ENCODE measurements around the gene ZNF579. TPM values are rescaled to one million over a fixed set of nuclear protein-coding genes. Genes with fewer than 3 reads are reported as not detected.

The ZNF579 gene
- polyA plus RNA-seq, 1 donor (not counting 4 experiments of a cell fraction or from before 2014, with no cell fraction given) = 1.5 TPM

GRCh38 chr19:55603115-55603514 is 22.5 kb upstream of the ZNF579 start:
- Histone ChIP-seq H4K20me1 (ENCODE audit: control insufficient read depth, extremely low read depth, insufficient read depth, low read length) (no peaks in the 10 kb centered on the region), H3K4me3 (ENCODE audit: control insufficient read depth in 2 of 3, extremely low read depth in 1 of 3, insufficient read depth in 2 of 3, low read depth in 1 of 3, low read length in 3 of 3) (no peak overlapping the region), H3K9me3 (ENCODE audit: control insufficient read depth, low read depth, low read length) (no peaks in the 10 kb centered on the region), H3K79me2 (ENCODE audit: control insufficient read depth, insufficient read depth, low read length) (peaks cover 21% of the 10 kb centered on the region), H3K4me2 (ENCODE audit: control insufficient read depth, extremely low read depth, insufficient read depth, low read depth, low read length) (no peak overlapping the region), H3K36me3 (ENCODE audit: control insufficient read depth in 2 of 2, extremely low read depth in 1 of 2, insufficient read depth in 2 of 2, low read length in 2 of 2) (peaks cover 7% of the 10 kb centered on the region in 2 experiments), H3K9ac (ENCODE audit: control insufficient read depth, extremely low read depth, insufficient read depth, low read length) (no peak overlapping the region), H3K9me1 (ENCODE audit: control insufficient read depth, extremely low read depth, insufficient read depth, low read length) (no peaks in the 10 kb centered on the region), H3K27me3 (ENCODE audit: control insufficient read depth, extremely low read depth, insufficient read depth, low read length) (no peaks in the 10 kb centered on the region), H3K4me1 (ENCODE audit: control insufficient read depth, extremely low read depth, insufficient read depth, low read length) (peaks cover 23% of the 10 kb centered on the region), H3K27ac (ENCODE audit: control insufficient read depth, insufficient read depth, low read length) (no peak overlapping the region), H2AFZ (ENCODE audit: control insufficient read depth, low read length) (no peak overlapping the region)
- TF ChIP-seq EZH2 (IDR thresholded peaks at IDR 0.05; ENCODE audit: low read length) (no peak), CTCF (optimal IDR thresholded peaks at IDR 0.05 in 1 of 3, IDR thresholded peaks at IDR 0.05 in 1 of 3, conservative IDR thresholded peaks at IDR 0.05 in 1 of 3; ENCODE audit: extremely low read depth in 1 of 3, insufficient read depth in 2 of 3, low read length in 3 of 3) (no peak)
- DNase-seq (ENCODE audit: low read depth, low spot score) (no peak), FAIRE-seq (no peak)
- dilution Hi-C loops (cut with MboI; ENCODE audit: extremely low pct_ligation_motif_present, low sequenced_read_pairs) = no loop called here

- Histone ChIP-seq H3K27ac (ENCODE audit: control insufficient read depth, insufficient read depth, low read length) (peak overlapping the region; percentile 64), H3K9me1 (ENCODE audit: control insufficient read depth, extremely low read depth, insufficient read depth, low read length) (no peaks in the 10 kb centered on the region)
- no peak for DNase-seq (ENCODE audit: low read depth, low spot score)
These were observed 21.7 kb upstream of the ZNF579 start for GRCh38 chr19:55602104-55603001.

More at GRCh38 chr19:55602104-55603001, 21.7 kb upstream of the ZNF579 start:
- FAIRE-seq = no peak
- Histone ChIP-seq H3K4me2 (ENCODE audit: control insufficient read depth, extremely low read depth, insufficient read depth, low read depth, low read length) (no peak overlapping the region), H3K27me3 (ENCODE audit: control insufficient read depth, extremely low read depth, insufficient read depth, low read length) (no peaks in the 10 kb centered on the region), H3K9me3 (ENCODE audit: control insufficient read depth, low read depth, low read length) (no peaks in the 10 kb centered on the region), H3K4me3 (ENCODE audit: control insufficient read depth in 2 of 3, extremely low read depth in 1 of 3, insufficient read depth in 2 of 3, low read depth in 1 of 3, low read length in 3 of 3) (no peak overlapping the region), H2AFZ (ENCODE audit: control insufficient read depth, low read length) (no peak overlapping the region), H3K9ac (ENCODE audit: control insufficient read depth, extremely low read depth, insufficient read depth, low read length) (no peak overlapping the region), H3K36me3 (ENCODE audit: control insufficient read depth in 2 of 2, extremely low read depth in 1 of 2, insufficient read depth in 2 of 2, low read length in 2 of 2) (peaks cover 6 to 7% of the 10 kb centered on the region in 2 experiments), H4K20me1 (ENCODE audit: control insufficient read depth, extremely low read depth, insufficient read depth, low read length) (no peaks in the 10 kb centered on the region), H3K4me1 (ENCODE audit: control insufficient read depth, extremely low read depth, insufficient read depth, low read length) (peaks cover 23% of the 10 kb centered on the region), H3K79me2 (ENCODE audit: control insufficient read depth, insufficient read depth, low read length) (peaks cover 13% of the 10 kb centered on the region)
- dilution Hi-C loops (cut with MboI; ENCODE audit: extremely low pct_ligation_motif_present, low sequenced_read_pairs) = no loop called here
- TF ChIP-seq EZH2 (IDR thresholded peaks at IDR 0.05; ENCODE audit: low read length) (no peak), CTCF (optimal IDR thresholded peaks at IDR 0.05 in 1 of 3, IDR thresholded peaks at IDR 0.05 in 1 of 3, conservative IDR thresholded peaks at IDR 0.05 in 1 of 3; ENCODE audit: extremely low read depth in 1 of 3, insufficient read depth in 2 of 3, low read length in 3 of 3) (no peak)
